Epithelial cell of esophagus (primary cell): ENCODE results near the gene ZCCHC14.

Experiments
- DNase-seq: peaks from one replicate; pipeline ENCODE4 v3.0.0; 2010; ENCODE audit warnings: low read depth
- H3K4me3 ChIP-seq: 2 replicates; pipeline ENCODE4 v1.5.1; 2011; ENCODE audit warnings: mild to moderate bottlenecking, low read length, control low read depth
- CTCF ChIP-seq: IDR thresholded peaks from 2 replicates; pipeline ENCODE4 v1.5.1; 2011; ENCODE audit warnings: low read depth, mild to moderate bottlenecking, low read length, control low read depth, inconsistent platforms; ENCODE audit not compliant: insufficient read depth; ENCODE audit errors: missing control alignments

Gene ZCCHC14

DNA sequence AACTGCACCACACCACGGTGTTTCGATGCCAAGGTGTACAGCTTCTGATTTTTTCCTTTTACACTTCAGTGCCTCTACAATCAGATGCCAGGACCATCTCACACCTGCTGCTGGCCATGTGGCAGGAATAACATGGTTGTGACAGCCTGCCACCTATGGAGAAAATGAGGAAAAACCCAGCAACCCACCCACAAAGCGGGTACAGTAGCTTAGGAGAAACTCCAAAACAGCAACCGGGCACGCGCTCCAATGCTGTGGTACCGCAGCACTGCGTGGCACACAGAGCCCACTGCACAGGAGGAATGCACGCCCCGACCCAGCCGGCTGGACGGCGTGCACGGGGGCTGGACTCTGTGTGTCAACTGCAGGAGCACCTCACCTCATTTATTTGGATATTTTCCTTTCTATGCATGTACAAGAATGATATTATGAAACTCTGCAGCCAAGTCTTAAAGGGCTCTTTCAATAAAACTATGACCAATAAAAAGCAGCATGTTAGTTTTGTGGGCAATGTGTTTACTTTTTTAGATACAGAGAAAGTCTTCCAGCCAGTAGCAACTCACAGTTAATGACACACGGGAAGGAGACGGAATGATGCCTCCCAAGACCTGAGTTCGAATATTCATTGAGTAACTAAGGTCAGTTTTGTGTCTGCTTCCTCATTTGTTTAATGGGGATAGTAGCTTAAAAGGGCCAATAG is 54.8 kb downstream of the ZCCHC14 start:
- H3K4me3 ChIP-seq, result no peak overlapping the region
- DNase-seq, result no peak

GRCh38 chr16:87437327-87437726 is 55.5 kb downstream of the ZCCHC14 start:
- DNase-seq, result no peak
- no peak for TF ChIP-seq CTCF

More for the DNA sequence above, 54.8 kb downstream of the ZCCHC14 start:
- no peak for TF ChIP-seq CTCF

GRCh38 chr16:87436225-87437172 is 56.3 kb downstream of the ZCCHC14 start:
- DNase-seq, result no peak
- no peak for TF ChIP-seq CTCF
- H3K4me3 ChIP-seq, result no peak overlapping the region

More at GRCh38 chr16:87437327-87437726, 55.5 kb downstream of the ZCCHC14 start:
- H3K4me3 ChIP-seq, result no peak overlapping the region

DNA sequence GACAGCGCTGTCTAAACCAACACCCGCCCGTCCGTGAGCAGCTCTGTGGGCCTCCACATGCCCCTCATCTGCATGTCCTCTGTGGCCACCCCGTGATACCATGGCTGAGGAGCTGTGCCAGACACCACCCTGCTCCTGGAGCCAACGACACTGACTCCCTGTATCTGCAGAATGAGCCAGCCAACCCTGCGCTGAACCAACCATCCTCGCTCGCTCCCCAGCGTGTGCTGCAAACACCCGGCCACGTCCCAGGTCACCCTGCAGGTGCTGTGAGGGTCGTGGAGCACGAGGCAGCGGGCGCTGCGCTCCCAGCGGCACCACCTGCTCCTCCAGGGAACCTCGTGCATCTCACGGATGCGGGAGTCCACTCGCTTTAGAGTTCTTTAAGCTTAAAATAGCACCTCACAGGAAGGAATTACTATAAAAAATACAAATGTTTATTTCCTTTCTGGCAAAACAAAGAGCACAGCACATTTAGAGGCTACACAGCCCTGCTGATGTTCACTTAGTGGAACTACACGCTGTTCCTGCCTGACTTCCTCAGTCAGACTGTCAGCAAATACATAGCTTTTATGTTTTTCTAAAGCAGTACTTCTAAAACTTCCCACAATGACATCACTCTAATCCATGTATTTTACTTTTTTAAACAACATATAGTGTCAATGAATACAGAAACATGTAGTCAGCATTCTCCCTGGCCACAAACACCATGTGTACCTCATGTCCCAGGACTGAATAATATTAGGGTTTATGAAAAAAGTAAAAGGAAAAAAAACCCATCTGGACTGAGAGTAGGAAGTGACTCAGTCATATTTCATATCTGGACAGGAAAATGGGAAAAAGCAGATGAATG is 57.2 kb downstream of the ZCCHC14 start:
- DNase-seq, result peak; percentile 43
- no peak overlapping the region for H3K4me3 ChIP-seq
- no peak for TF ChIP-seq CTCF

DNA sequence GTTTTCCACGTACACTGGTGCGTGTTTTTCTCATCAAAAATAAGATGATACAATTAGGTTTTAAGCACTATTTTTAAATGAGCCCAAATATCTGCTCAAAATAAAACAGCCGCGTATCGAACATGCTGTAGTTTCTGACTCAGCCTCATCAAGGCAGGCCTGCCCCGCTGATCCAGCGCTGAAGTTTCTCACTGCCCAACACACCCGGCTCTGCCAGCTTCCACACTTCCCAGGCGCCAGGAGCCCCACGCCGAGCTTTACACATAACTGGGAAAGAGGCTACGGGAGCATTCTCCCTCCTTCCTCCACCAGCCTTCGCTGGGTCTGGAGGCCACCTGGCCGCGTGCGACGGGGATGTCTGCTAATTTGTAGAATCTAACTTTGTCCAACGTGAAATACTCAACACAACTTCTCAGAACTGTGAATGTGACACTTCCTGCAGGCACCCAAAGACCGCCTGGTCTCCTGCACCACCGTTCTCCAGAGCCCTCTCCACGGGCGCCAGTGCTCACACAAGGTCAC is 58.6 kb downstream of the ZCCHC14 start:
- no peak for DNase-seq
- no peak overlapping the region for H3K4me3 ChIP-seq
- no peak for TF ChIP-seq CTCF

- no peak for TF ChIP-seq CTCF
- H3K4me3 ChIP-seq, result no peak overlapping the region
These were observed 60.4 kb downstream of the ZCCHC14 start for GRCh38 chr16:87432330-87432915.

More at GRCh38 chr16:87432330-87432915, 60.4 kb downstream of the ZCCHC14 start:
- DNase-seq, result no peak
